Measurements from ENCODE around the gene SLC1A1.

The SLC1A1 gene

GRCh38 chr9:4489562-4489918, 728 bp upstream of the SLC1A1 start:
- no peak overlapping the region for H3K4me2 ChIP-seq (ENCODE audit: low read length)

GRCh38 chr9:4490705-4491625, 697 bp downstream of the SLC1A1 start:
- no peak for TF ChIP-seq EZH2 (IDR thresholded peaks at IDR 0.05; ENCODE audit: borderline replicate concordance, low read length)
- TF ChIP-seq, protein P1, sequence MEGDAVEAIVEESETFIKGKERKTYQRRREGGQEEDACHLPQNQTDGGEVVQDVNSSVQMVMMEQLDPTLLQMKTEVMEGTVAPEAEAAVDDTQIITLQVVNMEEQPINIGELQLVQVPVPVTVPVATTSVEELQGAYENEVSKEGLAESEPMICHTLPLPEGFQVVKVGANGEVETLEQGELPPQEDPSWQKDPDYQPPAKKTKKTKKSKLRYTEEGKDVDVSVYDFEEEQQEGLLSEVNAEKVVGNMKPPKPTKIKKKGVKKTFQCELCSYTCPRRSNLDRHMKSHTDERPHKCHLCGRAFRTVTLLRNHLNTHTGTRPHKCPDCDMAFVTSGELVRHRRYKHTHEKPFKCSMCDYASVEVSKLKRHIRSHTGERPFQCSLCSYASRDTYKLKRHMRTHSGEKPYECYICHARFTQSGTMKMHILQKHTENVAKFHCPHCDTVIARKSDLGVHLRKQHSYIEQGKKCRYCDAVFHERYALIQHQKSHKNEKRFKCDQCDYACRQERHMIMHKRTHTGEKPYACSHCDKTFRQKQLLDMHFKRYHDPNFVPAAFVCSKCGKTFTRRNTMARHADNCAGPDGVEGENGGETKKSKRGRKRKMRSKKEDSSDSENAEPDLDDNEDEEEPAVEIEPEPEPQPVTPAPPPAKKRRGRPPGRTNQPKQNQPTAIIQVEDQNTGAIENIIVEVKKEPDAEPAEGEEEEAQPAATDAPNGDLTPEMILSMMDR (IDR thresholded peaks at IDR 0.05; ENCODE audit: low read length) = no peak
- Histone ChIP-seq H3F3A (ENCODE audit: insufficient read depth, low read length) (no peaks in the 10 kb centered on the region), H3K36me3 (ENCODE audit: insufficient read depth, low read length) (no peaks in the 10 kb centered on the region), H3K27ac (ENCODE audit: low read depth, low read length, poor library complexity, severe bottlenecking) (no peak overlapping the region), H3K9me3 (ENCODE audit: low read length) (no peaks in the 10 kb centered on the region), H3K27me3 (ENCODE audit: insufficient read depth, low read length) (peaks cover 4% of the 10 kb centered on the region; the same call in 1 of the 2 replicates), H3K9ac (ENCODE audit: low read length) (no peak overlapping the region), H3K4me2 (ENCODE audit: low read length) (peak overlapping the region; percentile 6; the same call in 1 of the 2 replicates), H3K4me3 (ENCODE audit: low read depth, low read length, poor library complexity, severe bottlenecking) (peak overlapping the region; percentile 10), H3K79me2 (ENCODE audit: insufficient read depth, low read length) (no peaks in the 10 kb centered on the region), H4K20me1 (ENCODE audit: insufficient read depth, low read length) (no peaks in the 10 kb centered on the region), H3K4me1 (ENCODE audit: insufficient read depth, low read length, severe bottlenecking) (no peaks in the 10 kb centered on the region), H3K9me2 (ENCODE audit: low read depth, low read length) (no peaks in the 10 kb centered on the region), H2AFZ (ENCODE audit: low read length) (no peak overlapping the region)

More at GRCh38 chr9:4489562-4489918, 728 bp upstream of the SLC1A1 start:
- no peak for TF ChIP-seq EZH2 (IDR thresholded peaks at IDR 0.05; ENCODE audit: borderline replicate concordance, low read length)
- Histone ChIP-seq H4K20me1 (ENCODE audit: insufficient read depth, low read length) (no peaks in the 10 kb centered on the region), H3K27me3 (ENCODE audit: insufficient read depth, low read length) (peaks cover 4% of the 10 kb centered on the region; the same call in 1 of the 2 replicates), H3K4me1 (ENCODE audit: insufficient read depth, low read length, severe bottlenecking) (no peaks in the 10 kb centered on the region), H3K9me2 (ENCODE audit: low read depth, low read length) (no peaks in the 10 kb centered on the region), H3K9ac (ENCODE audit: low read length) (no peak overlapping the region), H3K9me3 (ENCODE audit: low read length) (no peaks in the 10 kb centered on the region), H3K4me3 (ENCODE audit: low read depth, low read length, poor library complexity, severe bottlenecking) (no peak overlapping the region), H3K27ac (ENCODE audit: low read depth, low read length, poor library complexity, severe bottlenecking) (no peak overlapping the region), H3F3A (ENCODE audit: insufficient read depth, low read length) (no peaks in the 10 kb centered on the region), H3K79me2 (ENCODE audit: insufficient read depth, low read length) (no peaks in the 10 kb centered on the region), H2AFZ (ENCODE audit: low read length) (no peak overlapping the region), H3K36me3 (ENCODE audit: insufficient read depth, low read length) (no peaks in the 10 kb centered on the region)

- no peak overlapping the region for H3K4me3 ChIP-seq (ENCODE audit: low read depth, low read length, poor library complexity, severe bottlenecking)
- H3K27me3 ChIP-seq (ENCODE audit: insufficient read depth, low read length) = peaks cover 4% of the 10 kb centered on the region; the same call in 1 of the 2 replicates
- TF ChIP-seq, protein P1 (IDR thresholded peaks at IDR 0.05; ENCODE audit: low read length) = no peak
- TF ChIP-seq EZH2 (IDR thresholded peaks at IDR 0.05; ENCODE audit: borderline replicate concordance, low read length) = no peak
- H3K4me2 ChIP-seq (ENCODE audit: low read length) = no peak overlapping the region
- H3K4me1 ChIP-seq (ENCODE audit: insufficient read depth, low read length, severe bottlenecking) = no peaks in the 10 kb centered on the region
- H3K9me3 ChIP-seq (ENCODE audit: low read length) = no peaks in the 10 kb centered on the region
- no peaks in the 10 kb centered on the region for H3F3A ChIP-seq (ENCODE audit: insufficient read depth, low read length)
- no peak overlapping the region for H3K9ac ChIP-seq (ENCODE audit: low read length)
- no peaks in the 10 kb centered on the region for H3K9me2 ChIP-seq (ENCODE audit: low read depth, low read length)
- no peaks in the 10 kb centered on the region for H3K79me2 ChIP-seq (ENCODE audit: insufficient read depth, low read length)
- H2AFZ ChIP-seq (ENCODE audit: low read length) = no peak overlapping the region
- H3K36me3 ChIP-seq (ENCODE audit: insufficient read depth, low read length) = no peaks in the 10 kb centered on the region
- H3K27ac ChIP-seq (ENCODE audit: low read depth, low read length, poor library complexity, severe bottlenecking) = no peak overlapping the region
- no peaks in the 10 kb centered on the region for H4K20me1 ChIP-seq (ENCODE audit: insufficient read depth, low read length)
These were observed 1.3 kb downstream of the SLC1A1 start for GRCh38 chr9:4491626-4491975.

Data from OCI-LY1 (cell line).